OCI-LY3 (cell line): ENCODE results near the gene TSPO.
"Not testable (repeated sequence)": the region's sequence is repeated elsewhere in the genome, so short reads cannot be mapped to it uniquely, and the experiment has no call there.

ENCODE experiments used
- EZH2phosphoT487 ChIP-seq: fragments of 200-600 bp; shearing (Covaris generic); IDR thresholded peaks from 2 replicates; pipeline ENCODE4 v1.6.1; 2018; ENCODE audit warnings: antibody characterized with exemption, mixed run types, low read depth
- TF ChIP-seq, protein P1 (sequence below): fragments of 200-600, 300-600 bp; sonication (generic); IDR thresholded peaks from 2 replicates; pipeline ENCODE4 v1.5.1; 2014; ENCODE audit warnings: antibody characterized with exemption, low read length, low read depth

DNA sequence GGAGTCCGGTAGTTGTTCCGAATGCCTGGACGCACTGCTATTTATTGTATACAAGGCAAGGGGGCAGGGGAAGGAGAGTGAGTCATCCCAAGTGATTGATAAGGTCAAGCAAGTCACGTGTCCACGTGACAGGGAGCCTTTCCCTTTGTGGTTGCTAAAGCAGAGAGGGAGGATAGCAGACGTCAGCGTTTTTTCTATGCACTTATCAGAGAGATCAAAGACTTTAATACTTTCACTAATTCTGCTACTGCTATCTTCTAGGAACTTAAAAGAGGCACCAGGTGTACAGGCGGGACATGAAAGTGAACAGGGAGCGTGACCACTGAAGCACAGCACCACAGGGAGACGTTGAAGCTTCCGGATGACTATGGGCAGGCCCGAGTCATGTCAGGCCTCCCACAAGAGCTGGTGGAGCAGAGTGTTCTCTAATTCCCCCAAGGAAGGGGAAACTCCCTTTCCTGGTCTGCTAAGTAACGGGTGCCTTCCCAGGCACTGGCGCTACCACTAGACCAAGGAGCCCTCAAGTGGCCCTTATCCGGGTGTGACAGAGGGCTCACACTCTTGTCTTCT lies 47.2 kb upstream of the TSPO start:
- not testable (repeated sequence) for TF ChIP-seq EZH2phosphoT487
- TF ChIP-seq, protein P1, sequence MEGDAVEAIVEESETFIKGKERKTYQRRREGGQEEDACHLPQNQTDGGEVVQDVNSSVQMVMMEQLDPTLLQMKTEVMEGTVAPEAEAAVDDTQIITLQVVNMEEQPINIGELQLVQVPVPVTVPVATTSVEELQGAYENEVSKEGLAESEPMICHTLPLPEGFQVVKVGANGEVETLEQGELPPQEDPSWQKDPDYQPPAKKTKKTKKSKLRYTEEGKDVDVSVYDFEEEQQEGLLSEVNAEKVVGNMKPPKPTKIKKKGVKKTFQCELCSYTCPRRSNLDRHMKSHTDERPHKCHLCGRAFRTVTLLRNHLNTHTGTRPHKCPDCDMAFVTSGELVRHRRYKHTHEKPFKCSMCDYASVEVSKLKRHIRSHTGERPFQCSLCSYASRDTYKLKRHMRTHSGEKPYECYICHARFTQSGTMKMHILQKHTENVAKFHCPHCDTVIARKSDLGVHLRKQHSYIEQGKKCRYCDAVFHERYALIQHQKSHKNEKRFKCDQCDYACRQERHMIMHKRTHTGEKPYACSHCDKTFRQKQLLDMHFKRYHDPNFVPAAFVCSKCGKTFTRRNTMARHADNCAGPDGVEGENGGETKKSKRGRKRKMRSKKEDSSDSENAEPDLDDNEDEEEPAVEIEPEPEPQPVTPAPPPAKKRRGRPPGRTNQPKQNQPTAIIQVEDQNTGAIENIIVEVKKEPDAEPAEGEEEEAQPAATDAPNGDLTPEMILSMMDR: not testable (repeated sequence)
